Esophagus squamous epithelium (tissue), 5 donors: Measurements from ENCODE around the gene HMGCLL1. TPM values are rescaled to one million over a fixed set of nuclear protein-coding genes. Genes with fewer than 3 reads are reported as not detected.

Experiments
- DNase-seq: peaks from one replicate; lab custom pipeline; 2025; lab: John Stamatoyannopoulos, UW
- H3K27ac ChIP-seq, 4 donors: fragments of 200-600 bp; sonication (generic); one replicate each; pipeline ENCODE4 v1.5.1; 2016 to 2019; ENCODE audit warnings: mild to moderate bottlenecking in 1 of 4
- H3K27me3 ChIP-seq, 4 donors: fragments of 200-600 bp; sonication (generic); 1 replicate in 3 of 4; 2 replicates in 1 of 4; pipeline versions ENCODE4 v1.5.1 to v1.6.0; 2017 to 2021; ENCODE audit warnings: antibody characterized with exemption in 1 of 4
- H3K36me3 ChIP-seq, 3 donors: fragments of 200-600 bp; sonication (generic); one replicate each; pipeline ENCODE4 v1.5.1; 2016 to 2019
- H3K4me1 ChIP-seq, 3 donors: fragments of 200-600 bp; sonication (generic); one replicate each; pipeline ENCODE4 v1.5.1; 2017 to 2019
- H3K4me3 ChIP-seq, 4 donors: fragments of 200-600 bp; sonication (generic); 1 replicate in 3 of 4; 2 replicates in 1 of 4; pipeline ENCODE4 v1.5.1; 2016 to 2019; ENCODE audit warnings: mild to moderate bottlenecking in 2 of 4, moderate library complexity in 1 of 4
- H3K9me3 ChIP-seq, 3 donors: fragments of 200-600 bp; sonication (generic); one replicate each; pipeline ENCODE4 v1.5.1; 2016 to 2019
- CTCF ChIP-seq, 6 experiments: fragments of 450-650 bp in 4 of 6; fragments of 200-600 bp in 2 of 6; sonication (generic) in 2 of 6; IDR thresholded peaks; one replicate each; pipeline ENCODE4 v1.5.1; 2016 to 2019; ENCODE audit warnings: antibody characterized with exemption in 6 of 6, mild to moderate bottlenecking in 4 of 6, moderate library complexity in 4 of 6
- POLR2A ChIP-seq, 4 donors: fragments of 450-650 bp; IDR thresholded peaks; one replicate each; pipeline ENCODE4 v1.6.1; 2017; ENCODE audit warnings: antibody characterized with exemption in 4 of 4, mild to moderate bottlenecking in 4 of 4, moderate library complexity in 3 of 4
- WGBS, 2 donors: methylation state at CpG; one replicate each; pipeline ENCODE4 v1.1.5; 2018; 5-methylcytosine and 5-hydroxymethylcytosine counted together
- intact Hi-C: fragments of 100-400 bp; cut with DNase I; formaldehyde crosslinking; loops from one replicate; pipeline ENCODE4 v1.15.0; 2022
- total RNA-seq, 4 donors: library from RNA; depleted of rRNA; stranded (reverse); fragments of >200 nt; gene quantifications; one replicate each; pipeline ENCODE4 v1.1.0, GENCODE V29; 2016
- donor health status: DM: yes; HTN: yes; CAD: no.

Gene HMGCLL1
- total RNA-seq, 4 donors from 2014 or later: 0.47 to 0.76 (median 0.61) TPM; not detected in 1

- Histone ChIP-seq H3K4me1 (no peaks in the 10 kb centered on the region), H3K9me3 (no peaks in the 10 kb centered on the region), H3K4me3 (no peak overlapping the region), H3K36me3 (no peaks in the 10 kb centered on the region), H3K27ac (no peak overlapping the region), H3K27me3 (no peaks in the 10 kb centered on the region)
- intact Hi-C loops: no loop called here
- TF ChIP-seq POLR2A (IDR thresholded peaks at IDR 0.05) (no peak), CTCF (IDR thresholded peaks at IDR 0.05) (no peak)
- no peak for DNase-seq
- WGBS, 2 donors: 84 to 89% methylated on average over 3 of the region's 3 CpGs
Observed at GRCh38 chr6:55388211-55388610, 190.8 kb downstream of the HMGCLL1 start.
